ENCODE data around the gene CGA. TPM values are rescaled to one million over a fixed set of nuclear protein-coding genes. Genes with fewer than 3 reads are reported as not detected.
"Not testable (repeated sequence)": the region's sequence is repeated elsewhere in the genome, so short reads cannot be mapped to it uniquely, and the experiment has no call there.

The CGA gene
- polyA plus RNA-seq (2013): 8,427 and 9,365 TPM in 2 replicates

DNA sequence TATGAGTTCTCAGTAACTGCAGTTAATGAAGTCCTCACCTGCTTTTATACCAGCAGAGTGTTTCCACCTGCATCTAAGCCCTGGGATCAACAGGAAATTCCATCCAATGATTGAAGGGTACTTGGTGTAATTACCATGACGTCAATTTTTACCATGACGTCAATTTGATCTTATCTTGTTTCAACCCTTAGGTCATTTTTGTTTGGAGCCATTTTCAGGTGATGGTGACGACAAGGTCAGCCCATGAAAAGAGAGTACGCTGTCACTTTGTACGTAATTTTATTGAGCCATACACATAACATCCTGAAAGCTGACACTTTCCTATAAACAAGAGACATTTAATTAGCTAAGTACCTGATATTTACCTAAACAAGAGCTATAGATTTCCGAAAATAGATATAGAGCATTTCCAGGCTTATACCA lies at the start of gene CGA:
CGA (minus strand) TSS at position 20 of the 423 bp plus-strand sequence. CDS start 6,906 bp downstream, outside the sequence.
- Histone ChIP-seq H3K27ac (ENCODE audit: low read depth, low read length) (no peak within 1 kb of the TSS), H3K18ac (ENCODE audit: low read length) (no peak within 1 kb of the TSS), H3K23ac (ENCODE audit: low read length) (no peak within 1 kb of the TSS), H3K4me1 (ENCODE audit: control insufficient read depth in 1 of 2, insufficient read depth in 2 of 2, low read length in 2 of 2) (no peaks in the 10 kb centered on the region), H3K27me3 (ENCODE audit: insufficient read depth, low read length) (no peaks in the 10 kb centered on the region), H2BK120ac (ENCODE audit: insufficient read depth, low read length, poor library complexity) (peak within 1 kb of the TSS; percentile 52), H3K14ac (ENCODE audit: low read length) (no peak within 1 kb of the TSS), H3K36me3 (ENCODE audit: control insufficient read depth in 1 of 2, insufficient read depth in 2 of 2, low read length in 2 of 2) (no peaks in the 10 kb centered on the region), H2BK5ac (ENCODE audit: low read depth, low read length, poor library complexity) (no peak within 1 kb of the TSS), H2AFZ (ENCODE audit: insufficient read depth, low read length, poor library complexity) (no peak within 1 kb of the TSS), H3K79me1 (ENCODE audit: low read length) (peaks cover 3% of the 10 kb centered on the region), H4K91ac (ENCODE audit: low read depth, low read length) (peak within 1 kb of the TSS; percentile 51), H3K4me2 (ENCODE audit: low read length) (no peak within 1 kb of the TSS), H2AK5ac (ENCODE audit: low read length) (no peak within 1 kb of the TSS), H3K4ac (ENCODE audit: low read depth, low read length) (no peak within 1 kb of the TSS), H3K79me2 (ENCODE audit: control insufficient read depth, insufficient read depth, low read length, poor library complexity) (no peaks in the 10 kb centered on the region), H4K8ac (ENCODE audit: low read depth, low read length) (no peak within 1 kb of the TSS), H2BK12ac (ENCODE audit: low read length) (no peak within 1 kb of the TSS), H4K12ac (ENCODE audit: low read depth, low read length) (no peak within 1 kb of the TSS), H3K4me3 (ENCODE audit: low read depth, low read length) (no peak within 1 kb of the TSS), H3K9me3 (ENCODE audit: insufficient read depth, low read depth, low read length) (no peaks in the 10 kb centered on the region), H3K9ac (ENCODE audit: low read length) (no peak within 1 kb of the TSS)
- WGBS (ENCODE audit: extremely low coverage, insufficient coverage, insufficient read length): no CpG with 5 or more reads among the region's 6 CpGs
- peak; percentile 21 to 92 for DNase-seq

DNA sequence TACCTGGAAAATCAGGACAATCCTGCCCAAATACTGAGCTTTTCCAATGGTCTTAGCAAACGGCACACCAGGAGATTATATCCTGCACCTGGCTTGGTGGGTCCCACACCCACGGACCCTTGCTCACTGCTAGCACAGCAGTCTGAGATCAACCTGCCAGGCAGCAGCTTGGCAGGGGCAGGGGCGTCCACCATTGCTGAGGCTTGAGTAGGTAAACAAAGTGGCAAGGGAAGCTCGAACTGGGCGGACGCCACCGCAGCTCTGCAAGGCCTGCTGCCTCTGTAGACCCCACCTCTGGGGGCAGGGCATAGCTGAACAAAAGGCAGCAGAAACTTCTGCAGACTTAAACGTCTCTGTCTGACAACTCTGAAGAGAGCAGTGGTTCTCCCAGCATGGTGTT lies 45.0 kb upstream of the CGA start:
- not testable (repeated sequence) for H4K12ac ChIP-seq (ENCODE audit: low read depth, low read length); DNase-seq; H4K91ac ChIP-seq (ENCODE audit: low read depth, low read length); H2BK120ac ChIP-seq (ENCODE audit: insufficient read depth, low read length, poor library complexity); H3K18ac ChIP-seq (ENCODE audit: low read length); H2BK5ac ChIP-seq (ENCODE audit: low read depth, low read length, poor library complexity); H2AK5ac ChIP-seq (ENCODE audit: low read length); H2BK12ac ChIP-seq (ENCODE audit: low read length); H3K79me2 ChIP-seq (ENCODE audit: control insufficient read depth, insufficient read depth, low read length, poor library complexity); H3K4me1 ChIP-seq (ENCODE audit: control insufficient read depth in 1 of 2, insufficient read depth in 2 of 2, low read length in 2 of 2); H3K9me3 ChIP-seq (ENCODE audit: insufficient read depth, low read depth, low read length); H3K27ac ChIP-seq (ENCODE audit: low read depth, low read length); H3K4me3 ChIP-seq (ENCODE audit: low read depth, low read length); H3K36me3 ChIP-seq (ENCODE audit: control insufficient read depth in 1 of 2, insufficient read depth in 2 of 2, low read length in 2 of 2); H3K14ac ChIP-seq (ENCODE audit: low read length); H3K4me2 ChIP-seq (ENCODE audit: low read length); H4K8ac ChIP-seq (ENCODE audit: low read depth, low read length); H3K79me1 ChIP-seq (ENCODE audit: low read length); H2AFZ ChIP-seq (ENCODE audit: insufficient read depth, low read length, poor library complexity); H3K27me3 ChIP-seq (ENCODE audit: insufficient read depth, low read length); H3K4ac ChIP-seq (ENCODE audit: low read depth, low read length); H3K23ac ChIP-seq (ENCODE audit: low read length); H3K9ac ChIP-seq (ENCODE audit: low read length)
- WGBS (ENCODE audit: extremely low coverage, insufficient coverage, insufficient read length): no CpG with 5 or more reads among the region's 8 CpGs

DNA sequence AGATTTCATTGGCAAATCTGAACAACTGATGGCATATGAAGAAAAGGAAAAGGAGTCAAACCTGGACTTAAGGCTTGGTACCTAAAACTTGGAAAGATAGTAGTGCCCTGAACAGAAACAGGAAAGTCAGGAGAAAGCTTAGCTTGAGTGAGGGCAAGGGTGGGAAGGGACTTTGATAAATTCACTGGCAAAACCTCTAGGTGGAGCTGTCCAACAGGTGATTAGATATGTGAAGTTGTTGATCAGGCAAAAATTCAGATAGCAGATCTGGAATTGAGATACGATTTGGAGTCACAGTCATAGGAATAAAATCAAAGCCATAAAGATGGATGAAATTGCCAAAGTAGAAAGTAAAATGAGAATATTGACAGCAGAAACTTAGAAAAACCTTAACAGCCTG lies 44.3 kb upstream of the CGA start:
- no peaks in the 10 kb centered on the region for H3K79me2 ChIP-seq (ENCODE audit: control insufficient read depth, insufficient read depth, low read length, poor library complexity)
- H3K14ac ChIP-seq (ENCODE audit: low read length): no peak overlapping the region
- H2AK5ac ChIP-seq (ENCODE audit: low read length): no peak overlapping the region
- peaks cover 7% of the 10 kb centered on the region for H3K9me3 ChIP-seq (ENCODE audit: insufficient read depth, low read depth, low read length)
- no peak overlapping the region for H3K18ac ChIP-seq (ENCODE audit: low read length)
- H2BK120ac ChIP-seq (ENCODE audit: insufficient read depth, low read length, poor library complexity): no peak overlapping the region
- H4K12ac ChIP-seq (ENCODE audit: low read depth, low read length): no peak overlapping the region
- no peak overlapping the region for H3K4me3 ChIP-seq (ENCODE audit: low read depth, low read length)
- H2AFZ ChIP-seq (ENCODE audit: insufficient read depth, low read length, poor library complexity): no peak overlapping the region
- H3K36me3 ChIP-seq (ENCODE audit: control insufficient read depth in 1 of 2, insufficient read depth in 2 of 2, low read length in 2 of 2): no peaks in the 10 kb centered on the region
- peak; percentile 15 to 74 for DNase-seq
- H3K79me1 ChIP-seq (ENCODE audit: low read length): no peaks in the 10 kb centered on the region
- H3K27me3 ChIP-seq (ENCODE audit: insufficient read depth, low read length): no peaks in the 10 kb centered on the region
- H4K8ac ChIP-seq (ENCODE audit: low read depth, low read length): no peak overlapping the region
- H3K4me2 ChIP-seq (ENCODE audit: low read length): no peak overlapping the region
- H3K27ac ChIP-seq (ENCODE audit: low read depth, low read length): no peak overlapping the region
- H3K4me1 ChIP-seq (ENCODE audit: control insufficient read depth in 1 of 2, insufficient read depth in 2 of 2, low read length in 2 of 2): no peaks in the 10 kb centered on the region
- H2BK12ac ChIP-seq (ENCODE audit: low read length): no peak overlapping the region
- no peak overlapping the region for H2BK5ac ChIP-seq (ENCODE audit: low read depth, low read length, poor library complexity)
- no CpG with 5 or more reads among the region's 1 CpG for WGBS (ENCODE audit: extremely low coverage, insufficient coverage, insufficient read length)
- H3K9ac ChIP-seq (ENCODE audit: low read length): no peak overlapping the region
- H3K23ac ChIP-seq (ENCODE audit: low read length): no peak overlapping the region
- H3K4ac ChIP-seq (ENCODE audit: low read depth, low read length): no peak overlapping the region
- no peak overlapping the region for H4K91ac ChIP-seq (ENCODE audit: low read depth, low read length)

DNA sequence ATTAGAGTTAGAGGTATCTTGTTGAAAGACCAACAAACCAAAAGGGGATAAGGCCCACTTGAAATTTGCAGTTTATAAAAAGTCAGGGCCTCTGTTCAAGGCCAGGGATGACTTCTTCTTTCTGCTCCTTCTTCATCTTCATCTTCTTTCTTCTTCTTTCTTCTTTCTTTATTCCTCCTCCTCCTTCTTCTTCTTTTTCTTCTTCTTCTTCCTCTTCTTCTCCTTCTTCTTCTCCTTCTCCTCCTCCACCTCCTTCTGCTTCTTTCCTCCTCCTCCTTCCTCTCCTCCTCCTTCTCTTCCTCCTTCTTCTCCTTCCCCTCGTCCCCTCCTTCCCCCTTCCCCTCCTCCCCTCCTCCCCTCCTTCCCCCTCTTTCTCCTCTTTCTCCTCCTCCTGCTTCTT lies 42.1 kb upstream of the CGA start:
- Histone ChIP-seq H3K23ac (ENCODE audit: low read length) (no peak overlapping the region), H3K36me3 (ENCODE audit: control insufficient read depth in 1 of 2, insufficient read depth in 2 of 2, low read length in 2 of 2) (no peaks in the 10 kb centered on the region), H2AK5ac (ENCODE audit: low read length) (no peak overlapping the region), H3K79me1 (ENCODE audit: low read length) (no peaks in the 10 kb centered on the region), H2AFZ (ENCODE audit: insufficient read depth, low read length, poor library complexity) (no peak overlapping the region), H2BK12ac (ENCODE audit: low read length) (no peak overlapping the region), H4K8ac (ENCODE audit: low read depth, low read length) (no peak overlapping the region), H3K4ac (ENCODE audit: low read depth, low read length) (no peak overlapping the region), H4K91ac (ENCODE audit: low read depth, low read length) (no peak overlapping the region), H3K9ac (ENCODE audit: low read length) (no peak overlapping the region), H3K18ac (ENCODE audit: low read length) (no peak overlapping the region), H3K4me3 (ENCODE audit: low read depth, low read length) (no peak overlapping the region), H3K79me2 (ENCODE audit: control insufficient read depth, insufficient read depth, low read length, poor library complexity) (no peaks in the 10 kb centered on the region), H3K4me1 (ENCODE audit: control insufficient read depth in 1 of 2, insufficient read depth in 2 of 2, low read length in 2 of 2) (no peaks in the 10 kb centered on the region), H3K9me3 (ENCODE audit: insufficient read depth, low read depth, low read length) (peaks cover 8% of the 10 kb centered on the region), H3K4me2 (ENCODE audit: low read length) (no peak overlapping the region), H3K27me3 (ENCODE audit: insufficient read depth, low read length) (no peaks in the 10 kb centered on the region), H3K14ac (ENCODE audit: low read length) (no peak overlapping the region), H4K12ac (ENCODE audit: low read depth, low read length) (no peak overlapping the region), H3K27ac (ENCODE audit: low read depth, low read length) (no peak overlapping the region), H2BK5ac (ENCODE audit: low read depth, low read length, poor library complexity) (no peak overlapping the region), H2BK120ac (ENCODE audit: insufficient read depth, low read length, poor library complexity) (no peak overlapping the region)
- no peak for DNase-seq
- no CpG with 5 or more reads among the region's 1 CpG for WGBS (ENCODE audit: extremely low coverage, insufficient coverage, insufficient read length)
